Measurements from ENCODE around the gene ADA.

GRCh38 chr20:44600758-44601201 lies 50.7 kb downstream of the ADA start:
- TF ChIP-seq CTCF (IDR thresholded peaks at IDR 0.05) (no peak), POLR2A (IDR thresholded peaks at IDR 0.05) (no peak)

Measured in testis (tissue), 2 donors.